IMR-90 (cell line): Measurements from ENCODE around the gene DHRS12. TPM values are rescaled to one million over a fixed set of nuclear protein-coding genes. Genes with fewer than 3 reads are reported as not detected.

Experiments
- ATAC-seq: fragments of 200-7000 bp; cut with Tn5 transposase; 2 replicates; pipeline ENCODE4 v1.9.1; 2020; ENCODE audit warnings: low read depth, mild to moderate bottlenecking, moderate library complexity
- BruUV-seq: library from RNA; stranded (reverse); fragments of 400-500 nt; replicated peaks from 2 replicates; lab custom pipeline; 2021; lab: Mats Ljungman, UMichigan
- CTCF ChIA-PET: fragments of 300-600 bp; formaldehyde crosslinking; extraction: SDS; loops from one replicate; lab custom pipeline; 2021; ENCODE audit warnings: antibody characterized with exemption; lab: Yijun Ruan, JAX
- POLR2A ChIA-PET: fragments of 300-600 bp; sonication (Branson Sonifier 250); formaldehyde crosslinking; loops from one replicate; lab custom pipeline; 2022; ENCODE audit warnings: antibody characterized with exemption; ENCODE audit not compliant: unreplicated experiment; lab: Charles Lee
- DNase-seq: peaks from one replicate; pipeline ENCODE4 v3.0.0; 2013
- H2AFZ ChIP-seq: replicated peaks from 2 replicates; pipeline ENCODE3; 2013; ENCODE audit warnings: low read length, mild to moderate bottlenecking; ENCODE audit not compliant: poor library complexity
- H2AK5ac ChIP-seq: 2 replicates; pipeline ENCODE4 v1.6.1; 2013; ENCODE audit warnings: low read depth, low read length, inconsistent platforms
- H2AK9ac ChIP-seq: replicated peaks from 2 replicates; pipeline ENCODE3; 2013; ENCODE audit warnings: mild to moderate bottlenecking, low read depth, low read length, moderate library complexity; ENCODE audit not compliant: poor library complexity
- H2BK120ac ChIP-seq: 2 replicates; pipeline ENCODE4 v1.6.1; 2013; ENCODE audit warnings: low read depth, low read length, inconsistent platforms
- H2BK15ac ChIP-seq: 3 replicates; pipeline ENCODE4 v1.6.1; 2013; ENCODE audit warnings: low read depth, low read length, inconsistent platforms
- H2BK20ac ChIP-seq: 2 replicates; pipeline ENCODE4 v1.6.1; 2013; ENCODE audit warnings: low read depth, mild to moderate bottlenecking, inconsistent platforms, low read length, moderate library complexity
- H2BK5ac ChIP-seq: 2 replicates; pipeline ENCODE4 v1.6.1; 2013; ENCODE audit warnings: mild to moderate bottlenecking, low read depth, low read length, inconsistent platforms; ENCODE audit not compliant: poor library complexity, severe bottlenecking
- H3K14ac ChIP-seq: replicated peaks from 2 replicates; pipeline ENCODE4 v1.6.1; 2013; ENCODE audit warnings: low read depth, low read length, inconsistent platforms
- H3K18ac ChIP-seq: 2 replicates; pipeline ENCODE4 v1.6.1; 2013; ENCODE audit warnings: low read depth, low read length, control low read depth
- H3K23ac ChIP-seq: 2 replicates; pipeline ENCODE4 v1.6.1; 2013; ENCODE audit warnings: low read depth, low read length, inconsistent platforms
- H3K27ac ChIP-seq: 2 replicates; pipeline ENCODE4 v1.5.1; 2013; ENCODE audit warnings: mild to moderate bottlenecking, control low read depth, low read length; ENCODE audit not compliant: insufficient read depth
- H3K27me3 ChIP-seq: 2 replicates; pipeline ENCODE4 v1.6.1; 2013; ENCODE audit warnings: low read length; ENCODE audit not compliant: control insufficient read depth, insufficient read depth
- H3K36me3 ChIP-seq: 2 replicates; pipeline ENCODE4 v1.6.1; 2013; ENCODE audit warnings: low read length, mixed read lengths; ENCODE audit not compliant: control insufficient read depth, insufficient read depth
- H3K4ac ChIP-seq: 2 replicates; pipeline ENCODE4 v1.6.1; 2013; ENCODE audit warnings: low read depth, low read length, inconsistent platforms
- H3K4me1 ChIP-seq: 2 replicates; pipeline ENCODE4 v1.6.1; 2013; ENCODE audit warnings: low read length, mixed read lengths; ENCODE audit not compliant: control insufficient read depth, insufficient read depth
- H3K4me2 ChIP-seq: 2 replicates; pipeline ENCODE4 v1.6.1; 2013; ENCODE audit warnings: low read depth, mild to moderate bottlenecking, control low read depth, low read length, moderate library complexity
- H3K4me3 ChIP-seq: 2 replicates; pipeline ENCODE4 v1.5.1; 2013; ENCODE audit warnings: low read depth, mild to moderate bottlenecking, control low read depth, low read length, moderate library complexity; ENCODE audit not compliant: insufficient read depth
- H3K56ac ChIP-seq: 2 replicates; pipeline ENCODE4 v1.6.1; 2013; ENCODE audit warnings: low read length, inconsistent platforms; ENCODE audit not compliant: insufficient read depth; ENCODE audit errors: extremely low read depth
- H3K79me1 ChIP-seq, 2 experiments: 2 replicates each; pipeline ENCODE4 v1.6.1; 2013; ENCODE audit warnings: low read length in 2 of 2, inconsistent platforms in 1 of 2, low read depth in 1 of 2
- H3K9ac ChIP-seq: 2 replicates; pipeline ENCODE4 v1.6.1; 2013; ENCODE audit warnings: low read depth, low read length, control low read depth
- H3K9me1 ChIP-seq: 2 replicates; pipeline ENCODE4 v1.6.1; 2013; ENCODE audit warnings: low read length, inconsistent platforms; ENCODE audit not compliant: insufficient read depth
- H3K9me3 ChIP-seq: 2 replicates; pipeline ENCODE4 v1.6.1; 2013; ENCODE audit warnings: low read length; ENCODE audit not compliant: control insufficient read depth, insufficient read depth
- H4K20me1 ChIP-seq: 2 replicates; pipeline ENCODE4 v1.6.1; 2013; ENCODE audit warnings: low read length, inconsistent platforms; ENCODE audit not compliant: insufficient read depth
- H4K5ac ChIP-seq: 2 replicates; pipeline ENCODE4 v1.6.1; 2013; ENCODE audit warnings: mild to moderate bottlenecking, low read depth, low read length, control low read depth
- H4K8ac ChIP-seq, 2 experiments: 2 replicates each; pipeline ENCODE4 v1.6.1; 2013; ENCODE audit warnings: low read depth in 2 of 2, low read length in 2 of 2, control low read depth in 1 of 2, inconsistent platforms in 1 of 2
- H4K91ac ChIP-seq: 2 replicates; pipeline ENCODE4 v1.6.1; 2013; ENCODE audit warnings: low read depth, low read length, inconsistent platforms; ENCODE audit not compliant: insufficient read depth
- CEBPB ChIP-seq: IDR thresholded peaks from 2 replicates; pipeline ENCODE4 v1.6.1; 2012; ENCODE audit warnings: low read depth, low read length, improper control_type of control experiment
- CHD1 ChIP-seq: IDR thresholded peaks from 2 replicates; pipeline ENCODE4 v1.6.1; 2012; ENCODE audit warnings: low read depth, low read length, improper control_type of control experiment
- FOS ChIP-seq: fragments of 150-350 bp; IDR thresholded peaks from 2 replicates; pipeline ENCODE4 v1.6.1; 2016; ENCODE audit warnings: low read depth, low read length
- MAZ ChIP-seq: IDR thresholded peaks from 2 replicates; pipeline ENCODE4 v1.6.1; 2012; ENCODE audit warnings: low read depth, mild to moderate bottlenecking, low read length, improper control_type of control experiment, moderate library complexity, borderline replicate concordance
- POLR2A ChIP-seq: IDR thresholded peaks from 2 replicates; pipeline ENCODE4 v1.6.1; 2012; ENCODE audit warnings: mild to moderate bottlenecking, low read depth, low read length
- RFX5 ChIP-seq: IDR thresholded peaks from 2 replicates; pipeline ENCODE4 v1.8.0; 2012; ENCODE audit warnings: low read depth, mild to moderate bottlenecking, low read length, moderate library complexity
- SMC3 ChIP-seq: fragments of 150-350 bp; IDR thresholded peaks from 2 replicates; pipeline ENCODE4 v1.6.1; 2016; ENCODE audit warnings: low read depth, mild to moderate bottlenecking, antibody characterized with exemption, low read length, moderate library complexity
- USF2 ChIP-seq: fragments of 150-350 bp; IDR thresholded peaks from 2 replicates; pipeline ENCODE4 v1.6.1; 2017; ENCODE audit warnings: mild to moderate bottlenecking, antibody characterized with exemption, low read length, low read depth
- WGBS, 2 experiments: methylation state at CpG; one replicate each; pipeline versions ENCODE4 v1.1.5 to v1.1.7; 2013; ENCODE audit warnings: missing lambda C conversion rate in 2 of 2; ENCODE audit not compliant: insufficient read length in 1 of 2; ENCODE audit errors: extremely low coverage in 2 of 2; 5-methylcytosine and 5-hydroxymethylcytosine counted together
- dilution Hi-C: fragments of 300-500 bp; cut with HindIII; formaldehyde crosslinking; loops from one replicate; pipeline ENCODE4 v1.14.3; 2018; ENCODE audit warnings: low sequenced_read_pairs; ENCODE audit not compliant: unreplicated experiment
- in situ Hi-C: fragments of 300-500 bp; cut with MboI; formaldehyde crosslinking; loops from 3 replicates; pipeline ENCODE4 v1.14.3; 2019; ENCODE audit warnings: low sequenced_read_pairs, inconsistent platforms, mixed read lengths
- intact Hi-C: fragments of 100-400 bp; cut with micrococcal nuclease; formaldehyde crosslinking; loops from 2 replicates; pipeline ENCODE4 v1.10.0; 2022
- polyA plus RNA-seq, 3 experiments: library from polyadenylated mRNA; depleted of rRNA; stranded (reverse); fragments of >200 nt; gene quantifications; 2 replicates each; pipeline ENCODE4 v1.2.3, GENCODE V29; 2012; ENCODE audit warnings: low replicate concordance in 1 of 3
- total RNA-seq: library from RNA; depleted of rRNA; stranded (reverse); fragments of >200 nt; gene quantifications from 2 replicates; pipeline ENCODE4 v1.2.3, GENCODE V29; 2012
- TF ChIP-seq, protein P1 (sequence below): conservative IDR thresholded peaks from 2 replicates; pipeline ENCODE4 v1.5.1; 2012; ENCODE audit warnings: mild to moderate bottlenecking, low read depth, low read length, improper control_type of control experiment

The DHRS12 gene
- total and polyA plus RNA-seq, 2 of the 4 experiments (the other 2 are of a cell fraction), result 1.3 to 1.6 TPM

DNA sequence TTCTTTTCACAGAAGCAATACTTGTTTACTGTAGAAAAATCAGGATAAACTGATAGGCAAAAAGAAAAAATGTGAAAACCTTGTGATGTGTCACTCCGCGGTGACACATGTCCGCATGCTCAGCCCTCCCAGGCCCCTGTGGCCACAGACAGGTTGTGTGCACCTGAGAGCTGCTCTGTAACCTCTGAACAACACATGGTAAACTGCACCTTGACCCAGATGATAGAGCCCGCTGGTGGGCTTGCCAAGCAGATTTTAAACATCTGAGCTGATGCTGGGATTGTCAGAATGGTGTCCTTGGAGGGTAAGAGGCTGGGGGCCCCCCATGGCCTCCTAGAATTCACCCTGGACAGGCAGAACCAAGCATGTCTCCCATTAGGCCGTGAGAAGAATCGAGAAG lies 33.8 kb downstream of the DHRS12 start:
- H2BK5ac ChIP-seq, result no peak overlapping the region
- no peaks in the 10 kb centered on the region; the same call in 1 of the 2 replicates for H3K36me3 ChIP-seq
- no peak overlapping the region for H3K56ac ChIP-seq
- H3K27ac ChIP-seq, result no peak overlapping the region
- no peak overlapping the region for H3K4ac ChIP-seq
- no peak overlapping the region for H2AK5ac ChIP-seq
- ATAC-seq (no peak), DNase-seq (no peak)
- no peak overlapping the region for H2BK20ac ChIP-seq
- H3K79me1 ChIP-seq, result peaks cover 4 to 21% of the 10 kb centered on the region in 2 experiments; a peak in 2 of 4 replicates
- peaks cover 6% of the 10 kb centered on the region; the same call in 1 of the 2 replicates for H3K27me3 ChIP-seq
- H3K9me1 ChIP-seq, result peaks cover 10% of the 10 kb centered on the region
- ChIA-PET CTCF (no interaction called here), POLR2A (no interaction called here)
- H3K4me3 ChIP-seq, result no peak overlapping the region
- H4K91ac ChIP-seq, result no peak overlapping the region
- 100% methylated on average over 2 of the region's 6 CpGs; no CpG with 5 or more reads in 1 of the 2 experiments for WGBS, 2 experiments
- no peak overlapping the region for H4K8ac ChIP-seq
- no peaks in the 10 kb centered on the region for H3K9me3 ChIP-seq
- no peak overlapping the region for H4K5ac ChIP-seq
- no peak overlapping the region for H2AK9ac ChIP-seq
- TF ChIP-seq MAZ (no peak), SMC3 (no peak), POLR2A (no peak), USF2 (no peak), CHD1 (no peak), CEBPB (no peak), FOS (no peak), RFX5 (no peak)
- TF ChIP-seq, protein P1, sequence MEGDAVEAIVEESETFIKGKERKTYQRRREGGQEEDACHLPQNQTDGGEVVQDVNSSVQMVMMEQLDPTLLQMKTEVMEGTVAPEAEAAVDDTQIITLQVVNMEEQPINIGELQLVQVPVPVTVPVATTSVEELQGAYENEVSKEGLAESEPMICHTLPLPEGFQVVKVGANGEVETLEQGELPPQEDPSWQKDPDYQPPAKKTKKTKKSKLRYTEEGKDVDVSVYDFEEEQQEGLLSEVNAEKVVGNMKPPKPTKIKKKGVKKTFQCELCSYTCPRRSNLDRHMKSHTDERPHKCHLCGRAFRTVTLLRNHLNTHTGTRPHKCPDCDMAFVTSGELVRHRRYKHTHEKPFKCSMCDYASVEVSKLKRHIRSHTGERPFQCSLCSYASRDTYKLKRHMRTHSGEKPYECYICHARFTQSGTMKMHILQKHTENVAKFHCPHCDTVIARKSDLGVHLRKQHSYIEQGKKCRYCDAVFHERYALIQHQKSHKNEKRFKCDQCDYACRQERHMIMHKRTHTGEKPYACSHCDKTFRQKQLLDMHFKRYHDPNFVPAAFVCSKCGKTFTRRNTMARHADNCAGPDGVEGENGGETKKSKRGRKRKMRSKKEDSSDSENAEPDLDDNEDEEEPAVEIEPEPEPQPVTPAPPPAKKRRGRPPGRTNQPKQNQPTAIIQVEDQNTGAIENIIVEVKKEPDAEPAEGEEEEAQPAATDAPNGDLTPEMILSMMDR, result no peak
- no peak overlapping the region for H2AFZ ChIP-seq
- H3K23ac ChIP-seq, result no peak overlapping the region
- no peaks in the 10 kb centered on the region; the same call in 1 of the 2 replicates for H4K20me1 ChIP-seq
- H3K4me1 ChIP-seq, result peaks cover 3% of the 10 kb centered on the region
- BruUV-seq, result no TSS peak
- H3K18ac ChIP-seq, result no peak overlapping the region
- H3K4me2 ChIP-seq, result no peak overlapping the region
- dilution Hi-C loops, result no loop called here
- H3K14ac ChIP-seq, result no peak overlapping the region
- in situ Hi-C loops, result no loop called here
- intact Hi-C loops, result no loop called here
- no peak overlapping the region for H2BK15ac ChIP-seq
- H3K9ac ChIP-seq, result no peak overlapping the region
- H2BK120ac ChIP-seq, result no peak overlapping the region
